ENCODE results near the gene ARHGAP26.

Gene ARHGAP26

DNA sequence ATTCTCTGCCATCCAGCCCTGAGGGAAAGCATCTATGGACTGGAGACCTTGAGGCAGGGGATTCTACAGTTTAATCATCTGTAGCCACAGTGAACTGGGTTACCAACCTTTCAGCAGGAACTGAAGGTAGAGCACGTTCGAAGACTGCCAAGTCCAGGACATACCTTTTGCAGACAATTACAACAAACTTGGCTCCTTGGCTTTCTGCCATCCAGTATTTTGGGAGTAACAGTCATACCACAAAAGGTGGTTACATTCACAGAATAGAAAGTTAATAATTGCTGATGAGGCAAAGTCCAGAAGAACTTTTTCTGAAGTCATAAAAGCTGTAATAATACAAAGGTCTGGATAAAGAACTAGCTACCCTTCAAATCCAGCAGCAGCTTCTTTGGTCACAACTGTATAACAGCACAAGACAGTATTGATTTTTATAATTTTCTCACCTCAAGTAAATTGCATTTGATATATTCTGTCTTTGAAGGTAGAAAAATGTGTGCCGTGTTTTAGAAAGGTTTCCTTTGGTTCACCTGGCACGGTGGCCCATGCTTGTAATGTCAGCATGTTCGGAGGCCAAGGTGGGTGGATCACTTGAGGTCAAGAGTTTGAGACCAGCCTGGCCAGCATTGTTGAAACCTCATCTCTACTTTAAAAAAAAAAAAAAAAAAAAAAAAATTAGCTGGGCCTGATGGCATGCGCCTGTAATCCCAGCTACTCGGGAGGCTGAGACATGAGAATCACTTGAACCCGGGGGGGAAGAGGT is 396.7 kb downstream of the ARHGAP26 start:
- peak; percentile 14 for DNase-seq (ENCODE audit: low spot score)

DNA sequence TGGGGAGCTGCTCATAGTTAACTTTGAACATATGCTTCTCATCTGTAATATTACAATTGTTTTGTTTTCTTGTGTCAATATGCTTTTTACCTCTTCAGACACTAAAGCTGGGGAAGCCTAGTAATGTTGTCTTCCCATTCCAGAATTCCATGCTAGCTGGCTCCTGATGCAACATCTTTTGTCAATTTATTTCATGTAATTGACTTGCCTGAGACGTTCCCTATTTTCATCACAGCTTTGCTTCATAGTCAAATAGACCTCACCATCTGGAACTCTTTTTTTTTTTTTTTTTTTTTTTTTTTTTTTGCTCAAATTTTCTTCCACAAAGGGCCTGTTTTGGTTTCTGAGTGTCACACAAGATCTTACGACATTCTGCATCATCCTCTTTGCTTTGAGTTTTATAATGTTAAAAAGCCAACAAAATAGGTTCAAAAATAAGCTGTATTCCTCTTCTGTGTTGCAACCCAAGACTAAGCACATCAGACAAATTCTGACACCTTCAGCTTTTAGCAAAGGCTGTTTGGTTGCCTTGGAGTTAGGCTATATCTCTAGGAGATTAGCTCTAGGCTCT is 398.1 kb downstream of the ARHGAP26 start:
- no peak for DNase-seq (ENCODE audit: low spot score)

- peak; percentile 20 for DNase-seq (ENCODE audit: low spot score)
These were observed 399.0 kb downstream of the ARHGAP26 start for GRCh38 chr5:143168921-143169810.

- DNase-seq (ENCODE audit: low spot score), result no peak
These were observed 399.9 kb downstream of the ARHGAP26 start for GRCh38 chr5:143170104-143170503.

GRCh38 chr5:143170977-143171376 is 400.8 kb downstream of the ARHGAP26 start:
- no peak for DNase-seq (ENCODE audit: low spot score)

DNA sequence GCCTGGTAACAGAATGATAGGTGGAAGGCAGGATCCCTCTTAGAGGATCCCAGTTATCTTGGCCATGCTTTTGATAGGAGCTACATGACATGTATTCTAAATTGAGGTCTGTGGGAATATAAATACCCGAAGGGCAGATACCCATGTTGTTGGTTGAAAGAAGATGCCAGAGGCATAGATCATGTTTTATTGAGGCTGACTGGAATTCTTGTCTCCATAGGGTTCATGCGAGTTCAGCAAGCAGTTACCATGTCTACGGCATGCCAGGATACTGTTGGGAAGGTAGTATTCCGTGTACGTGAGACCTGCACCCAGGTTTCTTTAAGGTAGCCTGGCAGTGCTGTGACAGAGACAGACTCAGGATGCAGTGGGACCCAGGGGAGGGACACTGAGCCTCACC is 402.6 kb downstream of the ARHGAP26 start:
- no peak for DNase-seq (ENCODE audit: low spot score)

DNA sequence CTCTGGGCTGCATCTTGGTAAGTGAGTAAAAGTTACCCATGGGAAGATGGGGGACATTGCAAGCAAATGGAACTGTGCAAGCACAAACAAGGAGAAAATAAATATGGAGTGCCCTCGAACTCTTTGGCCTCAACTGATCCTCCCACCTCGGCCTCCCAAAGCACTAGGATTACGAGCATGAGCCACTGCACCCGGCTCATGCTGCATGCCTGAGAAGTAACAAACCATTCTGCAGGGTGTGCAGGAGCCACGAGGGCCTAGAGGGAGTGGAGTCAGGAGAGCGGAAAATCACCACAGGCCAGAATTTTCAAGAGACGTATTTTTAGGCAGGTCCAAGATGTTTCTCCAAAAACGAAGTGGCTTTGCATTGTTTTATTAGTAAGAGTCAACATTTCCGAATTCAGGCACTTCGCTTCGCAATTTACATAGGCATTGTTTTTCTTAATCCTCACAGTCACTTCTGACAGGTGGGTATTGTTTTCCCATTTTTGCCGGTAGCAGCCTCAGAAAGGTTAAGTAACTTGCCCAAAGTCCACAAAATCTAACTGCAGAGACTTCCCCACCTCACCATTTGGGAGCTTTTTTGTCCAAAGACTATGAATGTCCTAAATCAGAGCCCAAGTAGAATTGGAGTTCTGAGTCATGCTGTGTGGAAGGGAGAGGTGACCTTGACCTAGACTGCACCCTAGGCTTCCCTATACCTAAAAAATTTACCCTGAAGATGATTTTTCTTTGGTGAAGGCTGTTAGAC is 403.1 kb downstream of the ARHGAP26 start:
- no peak for DNase-seq (ENCODE audit: low spot score)

DNA sequence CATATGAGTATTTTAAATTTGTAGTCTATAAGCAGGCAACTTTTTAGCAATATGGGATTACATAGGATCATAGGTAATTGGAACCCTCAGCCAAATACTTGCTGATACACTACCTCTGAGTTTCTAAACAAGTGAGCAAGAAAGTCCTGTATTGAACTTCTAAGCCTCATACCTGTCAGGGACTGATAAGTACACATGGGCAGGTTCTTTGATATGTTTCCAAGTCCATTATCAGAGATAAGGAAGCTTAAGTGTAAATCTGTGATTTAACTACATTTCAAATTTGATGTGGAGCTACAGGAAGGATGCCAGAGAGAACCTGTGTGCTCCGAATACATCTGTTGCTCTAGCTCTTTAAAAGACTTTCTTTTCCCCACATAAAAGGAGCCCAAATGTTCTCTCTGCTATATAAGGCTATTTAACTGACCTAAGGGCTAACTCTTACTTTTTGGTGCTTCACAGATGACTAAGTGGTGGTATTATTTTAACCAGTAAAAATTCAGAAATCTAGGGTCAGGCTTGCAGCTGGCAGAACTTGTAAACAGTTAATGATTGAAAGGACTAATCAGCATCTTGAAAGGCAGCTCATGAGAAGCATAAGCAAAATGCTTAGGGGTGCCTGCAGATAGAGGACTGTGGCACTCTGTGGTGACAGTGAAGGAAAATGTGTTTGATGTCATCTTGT is 404.7 kb downstream of the ARHGAP26 start:
- no peak for DNase-seq (ENCODE audit: low spot score)

DNA sequence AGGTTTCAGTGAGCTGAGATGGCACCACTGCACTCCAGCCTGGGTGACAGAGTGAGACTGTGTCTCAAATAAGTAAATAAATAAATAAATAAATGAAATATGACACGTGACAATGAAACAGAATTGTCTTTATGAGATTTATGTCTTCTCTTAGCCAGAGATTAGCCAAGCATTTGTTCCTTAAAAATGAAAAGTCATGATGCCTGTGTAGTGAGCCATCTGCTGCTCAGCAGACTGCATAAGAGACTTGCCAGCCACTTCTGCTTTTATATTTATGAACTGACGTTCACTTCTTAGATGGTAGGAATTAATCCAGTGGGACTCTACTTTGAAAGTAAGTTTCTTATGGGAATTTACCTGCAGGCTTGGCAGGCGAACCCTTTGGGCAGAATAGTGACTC is 405.9 kb downstream of the ARHGAP26 start:
- DNase-seq (ENCODE audit: low spot score), result no peak

- DNase-seq (ENCODE audit: low spot score), result no peak
These were observed 407.2 kb downstream of the ARHGAP26 start for GRCh38 chr5:143177263-143177983.

DNA sequence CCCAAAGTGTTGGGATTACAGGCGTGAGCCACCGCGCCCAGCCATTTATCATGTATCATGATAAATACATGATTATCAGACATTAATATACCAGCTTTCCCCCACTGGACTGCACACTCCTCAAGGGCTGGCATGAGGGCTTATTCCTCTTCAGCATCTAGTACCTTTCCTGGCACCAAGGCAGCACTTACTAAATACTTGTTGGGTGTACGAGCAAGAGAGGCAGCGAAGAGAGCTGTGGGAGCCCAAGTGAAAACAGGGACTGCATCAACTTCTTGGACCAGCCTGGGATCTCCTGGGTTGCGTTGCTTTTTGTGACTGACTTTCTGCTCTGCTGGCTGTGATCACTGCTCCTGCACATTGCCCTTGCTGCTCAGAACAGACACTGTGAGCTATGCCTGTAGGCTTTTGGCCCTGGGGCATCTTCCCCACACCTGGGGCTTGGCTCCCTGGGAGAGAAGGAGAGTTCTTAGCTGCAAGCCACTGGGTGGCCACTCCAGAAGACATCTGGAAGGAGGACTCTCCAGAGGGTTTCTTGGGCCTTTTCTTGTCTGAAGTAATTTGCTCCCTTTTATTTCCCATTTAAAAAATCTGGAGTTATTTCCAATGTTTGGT is 409.1 kb downstream of the ARHGAP26 start:
- no peak for DNase-seq (ENCODE audit: low spot score)

GRCh38 chr5:143180751-143181150 is 410.6 kb downstream of the ARHGAP26 start:
- no peak for DNase-seq (ENCODE audit: low spot score)

DNA sequence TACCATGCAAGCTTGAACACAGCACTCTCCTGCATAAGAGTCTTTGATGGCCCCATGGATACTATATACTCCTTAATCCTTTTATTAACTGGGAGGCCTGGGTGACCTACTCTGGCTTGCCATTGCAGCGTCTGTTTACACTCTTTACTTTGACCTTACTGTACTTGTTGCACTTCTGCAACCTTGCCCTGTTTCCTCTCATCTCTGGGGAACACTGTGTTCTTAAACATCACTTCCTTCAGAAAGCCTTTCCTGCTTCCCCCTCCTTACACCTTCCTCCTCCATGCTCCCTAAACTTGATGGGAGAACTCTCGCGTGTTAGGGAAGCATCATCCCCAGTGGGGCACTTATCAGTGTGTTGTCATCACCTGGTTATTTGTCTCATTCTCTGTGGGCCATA is 411.0 kb downstream of the ARHGAP26 start:
- no peak for DNase-seq (ENCODE audit: low spot score)

DNA sequence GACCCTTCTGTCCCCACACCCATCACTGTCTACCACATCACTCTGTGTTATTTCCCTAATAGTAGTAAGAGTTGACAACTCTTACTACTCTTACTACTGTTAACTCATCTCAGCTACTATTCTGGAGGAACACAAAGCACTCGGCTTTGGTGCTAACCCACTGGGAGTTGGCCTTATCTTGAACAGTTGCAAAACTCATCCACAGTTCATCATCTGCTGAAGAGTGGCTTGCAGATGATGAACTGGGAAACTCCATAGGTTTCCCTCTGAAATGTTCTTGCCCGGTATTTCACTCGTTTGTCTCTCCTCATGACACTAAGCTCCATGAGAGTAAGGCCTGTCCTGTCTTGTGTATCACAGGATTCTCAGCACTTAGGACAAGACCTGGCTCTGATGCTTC is 411.9 kb downstream of the ARHGAP26 start:
- no peak for DNase-seq (ENCODE audit: low spot score)

DNA sequence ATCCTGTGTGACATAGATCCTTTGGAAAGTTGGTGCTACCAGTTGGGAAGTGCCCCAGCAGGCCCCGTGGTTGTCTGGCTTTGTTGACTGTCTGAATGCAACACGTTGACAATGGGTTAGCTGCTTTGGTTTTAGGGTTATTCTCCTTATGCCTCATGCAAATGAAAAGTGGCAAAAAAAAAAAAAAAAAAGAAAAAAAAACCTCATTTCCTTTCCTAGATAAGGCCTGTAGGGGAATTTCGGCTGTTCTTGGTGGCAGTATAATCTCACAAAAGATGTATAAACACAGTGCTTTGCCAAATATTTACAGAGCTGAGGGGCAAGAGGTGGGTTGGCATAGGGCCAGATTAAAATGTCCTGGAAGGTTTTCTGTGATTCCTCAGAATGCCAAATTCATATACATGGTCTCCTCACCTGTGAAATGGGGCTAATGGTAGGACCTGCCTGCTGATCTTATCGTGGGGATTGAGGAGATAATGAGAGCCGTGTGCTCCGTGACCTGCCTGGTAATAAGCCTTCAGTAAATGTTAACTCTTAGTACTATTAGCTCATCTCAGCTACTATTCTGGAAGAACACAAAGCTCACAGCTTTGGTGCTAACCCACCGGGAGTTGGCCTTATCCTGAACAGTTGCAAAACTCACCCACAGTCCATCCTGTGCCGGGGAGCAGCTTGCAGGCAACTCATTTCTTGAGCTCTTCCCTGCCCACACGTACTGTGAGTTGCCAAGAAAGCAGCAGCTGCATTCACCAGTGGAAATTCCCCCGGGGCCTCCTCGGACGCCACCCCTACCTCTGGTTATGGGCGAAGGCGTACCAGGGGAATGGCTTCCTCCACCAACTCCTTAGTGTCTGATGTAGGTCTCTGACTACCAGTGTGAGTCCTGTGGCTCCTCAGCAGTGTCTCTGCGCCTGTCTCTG is 413.0 kb downstream of the ARHGAP26 start:
- DNase-seq (ENCODE audit: low spot score), result no peak

DNA sequence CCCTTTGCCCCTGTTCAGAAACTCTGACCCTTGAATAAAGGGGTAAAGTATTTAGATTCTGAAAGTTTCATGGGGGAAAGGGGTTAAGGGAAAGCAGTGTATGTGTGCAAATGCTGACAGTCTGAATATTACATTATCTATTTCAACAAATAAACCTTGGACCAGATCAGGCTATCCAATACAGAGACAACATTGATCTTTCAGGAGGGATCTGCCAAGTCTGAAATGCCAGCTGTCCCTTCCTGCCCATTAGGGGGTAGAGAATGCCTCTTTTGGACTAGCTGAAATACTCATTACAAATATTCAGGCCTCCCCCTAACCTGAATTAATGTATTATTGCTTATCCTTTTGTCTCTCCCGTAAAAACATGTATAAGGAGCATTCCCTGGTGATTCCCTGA is 413.8 kb downstream of the ARHGAP26 start:
- DNase-seq (ENCODE audit: low spot score), result no peak

- no peak for DNase-seq (ENCODE audit: low spot score)
These were observed 416.4 kb downstream of the ARHGAP26 start for GRCh38 chr5:143186623-143187022.

DNA sequence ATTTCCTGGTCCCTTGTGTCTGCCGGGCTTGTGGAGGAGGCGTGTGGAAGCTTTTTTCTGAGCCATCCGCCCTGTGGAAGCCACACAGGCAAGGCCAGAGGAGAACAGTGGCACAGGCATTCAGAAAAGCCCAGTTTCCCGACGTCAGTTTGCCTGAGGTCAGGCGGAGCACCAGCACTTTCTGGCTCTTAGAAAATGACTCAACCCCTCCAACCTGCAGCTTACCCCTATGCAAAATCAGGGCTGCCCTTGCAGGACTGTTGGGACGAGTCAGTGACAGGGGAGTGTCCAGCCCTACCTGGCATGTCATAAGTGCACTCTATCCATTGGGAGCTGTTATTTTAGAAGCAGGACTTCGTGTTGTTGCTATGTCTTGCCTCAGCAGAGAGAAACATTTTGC is 417.3 kb downstream of the ARHGAP26 start:
- DNase-seq (ENCODE audit: low spot score), result no peak

GRCh38 chr5:143188083-143188482 is 417.9 kb downstream of the ARHGAP26 start:
- DNase-seq (ENCODE audit: low spot score), result no peak

All from HuH-7 (cell line).